Dermis blood vessel endothelial cell (primary cell): ENCODE results near the gene TULP3. TPM values are rescaled to one million over a fixed set of nuclear protein-coding genes. Genes with fewer than 3 reads are reported as not detected.

Experiments
- DNase-seq: peaks from one replicate; pipeline ENCODE4 v3.0.0; 2010
- total RNA-seq: library from RNA; depleted of rRNA; stranded (reverse); fragments of >200 nt; gene quantifications from 2 replicates; pipeline ENCODE4 v1.2.3, GENCODE V29; 2014

Gene TULP3
- total RNA-seq, 1 donor from 2014 or later: 18.4 TPM

DNA sequence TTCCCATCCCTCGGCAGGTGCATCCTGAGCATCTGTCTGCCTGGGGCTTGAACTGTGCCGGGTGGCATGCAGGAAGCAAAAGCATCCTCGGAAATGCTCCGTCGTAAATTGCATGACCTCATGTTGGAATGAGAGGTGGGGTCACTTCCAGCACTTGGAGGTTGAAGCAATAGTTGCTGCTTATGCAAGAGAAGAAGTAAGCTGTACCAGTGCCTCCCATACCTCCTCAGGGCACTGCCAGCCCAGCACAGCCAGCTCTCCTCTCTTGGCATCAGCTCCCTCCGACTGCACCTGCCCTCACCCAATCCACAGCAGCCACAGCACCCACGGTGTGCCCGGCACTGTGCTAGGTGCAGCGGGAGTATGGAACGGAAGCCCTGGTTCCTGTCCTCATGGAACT, 80.1 kb downstream of the TULP3 start:
- peak; percentile 22 for DNase-seq

- DNase-seq: no peak
These were observed 82.9 kb downstream of the TULP3 start for GRCh38 chr12:2973566-2973965.

DNA sequence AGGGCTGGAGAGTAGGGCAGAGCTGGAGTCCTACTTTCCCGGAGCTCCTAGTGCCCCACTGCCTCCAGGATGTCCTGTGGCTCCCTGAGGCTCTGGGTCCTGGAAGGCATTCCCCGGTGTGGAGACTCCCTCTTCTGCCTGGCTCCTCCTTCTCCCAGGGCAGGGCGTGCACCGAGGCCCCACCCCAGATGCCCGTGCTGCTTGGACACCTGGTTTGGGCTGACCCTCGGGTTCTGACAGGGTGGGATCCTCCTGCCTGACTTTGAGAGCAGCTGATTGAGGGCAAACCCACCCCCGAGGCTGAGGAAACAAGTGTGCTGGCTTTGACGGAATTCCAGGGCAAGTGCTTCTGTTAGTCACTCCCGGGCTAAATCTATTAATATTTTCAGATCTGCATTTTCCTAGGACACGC, 83.9 kb downstream of the TULP3 start:
- peak; percentile 57 for DNase-seq

GRCh38 chr12:2976581-2976996, 85.9 kb downstream of the TULP3 start:
- no peak for DNase-seq

DNA sequence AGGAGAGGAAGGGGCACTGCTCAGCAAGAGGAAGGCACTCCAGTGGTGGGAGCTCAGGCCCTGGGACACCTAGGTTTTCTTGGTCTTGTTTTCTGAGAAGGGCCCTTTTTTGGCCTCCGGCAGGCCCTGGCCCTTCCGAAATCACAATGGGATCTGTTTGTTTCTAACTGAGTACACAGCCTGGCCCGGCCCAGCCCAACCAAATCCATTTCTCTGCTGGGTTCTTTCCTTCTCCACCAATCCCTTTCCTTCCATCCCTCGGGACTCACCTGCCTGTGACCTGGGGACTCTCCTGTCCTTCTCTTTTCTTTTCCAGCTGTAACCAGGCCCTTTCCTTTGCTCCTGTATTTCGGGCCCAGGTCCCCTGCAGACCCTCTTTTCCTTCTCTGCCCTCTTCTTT, 87.1 kb downstream of the TULP3 start:
- no peak for DNase-seq

- no peak for DNase-seq
These were observed 89.1 kb downstream of the TULP3 start for GRCh38 chr12:2979806-2980205.

DNA sequence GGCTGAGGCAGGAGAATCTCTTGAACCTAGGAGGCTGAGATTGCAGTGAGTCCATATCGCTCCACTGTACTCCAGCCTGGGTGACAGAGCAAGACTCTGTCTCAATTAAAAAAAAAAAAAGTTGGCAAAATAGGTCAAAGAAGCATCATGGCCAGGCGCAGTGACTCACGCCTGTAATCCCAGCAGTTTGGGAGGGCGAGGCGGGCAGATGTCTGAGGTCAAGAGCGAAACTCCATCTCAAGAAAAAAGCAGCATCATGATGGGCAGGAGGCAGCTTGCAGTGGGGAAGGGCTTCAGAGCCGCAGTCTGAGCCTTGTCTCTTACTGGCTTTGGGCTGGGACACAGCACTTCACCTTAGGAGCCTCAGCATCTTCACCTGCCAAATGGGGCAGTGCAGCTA, 89.9 kb downstream of the TULP3 start:
- DNase-seq: no peak

- DNase-seq: no peak
These were observed 91.7 kb downstream of the TULP3 start for GRCh38 chr12:2982361-2982760.

DNA sequence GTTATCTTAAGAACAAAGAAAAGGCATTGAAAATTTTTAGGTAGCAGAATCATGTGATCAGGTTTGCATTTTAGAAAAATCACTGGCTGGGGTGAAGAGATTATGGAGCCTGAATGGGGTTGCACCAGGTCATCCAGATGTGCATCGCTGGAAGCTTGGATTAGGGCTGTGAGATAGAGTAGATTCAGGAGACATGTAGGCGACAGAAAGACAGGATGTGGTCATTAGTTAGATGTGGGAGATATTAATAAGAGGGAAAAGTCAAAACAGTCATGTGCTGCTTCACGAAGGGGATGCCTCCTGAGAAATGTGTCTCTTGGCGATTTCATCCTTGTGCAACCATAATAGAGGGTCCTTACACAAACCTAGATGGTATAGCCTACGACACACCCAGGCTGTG, 93.6 kb downstream of the TULP3 start:
- DNase-seq: no peak

- DNase-seq: no peak
These were observed 94.0 kb downstream of the TULP3 start for GRCh38 chr12:2984698-2985097.

DNA sequence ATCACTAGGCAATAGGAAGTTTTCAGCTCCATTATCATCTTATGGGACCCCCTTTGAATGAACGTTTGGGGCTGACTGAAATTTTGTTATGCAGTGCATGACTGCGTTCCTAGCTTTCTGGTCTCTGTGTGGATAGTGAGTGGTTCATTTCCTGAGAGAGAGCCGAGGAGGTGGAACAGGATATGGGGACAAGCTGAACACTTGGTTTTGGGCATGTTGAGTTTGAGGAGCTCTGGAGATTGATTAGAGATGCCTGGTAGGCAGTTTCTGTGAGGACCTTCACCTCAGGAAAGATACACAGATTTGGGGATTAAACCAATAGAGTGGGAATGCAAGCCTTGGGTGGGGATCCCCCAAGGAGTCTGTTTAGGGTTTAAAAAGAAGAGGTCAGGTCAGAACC, 96.2 kb downstream of the TULP3 start:
- DNase-seq: peak; percentile 46

- DNase-seq: no peak
These were observed 97.8 kb downstream of the TULP3 start for GRCh38 chr12:2988494-2988893.

Other genes with a start within 250 kb of the TULP3 start
- 47.5 and 72.3 TPM in 2 replicates for gene FKBP4, start 95.9 kb upstream of the TULP3 start, total RNA-seq
- 17.2 and 19.7 TPM in 2 replicates for gene ITFG2, start 78.2 kb upstream of the TULP3 start, total RNA-seq
- gene NRIP2, start 55.9 kb upstream of the TULP3 start, total RNA-seq: not detected in 2 replicates
- not detected in 2 replicates for gene TEX52, start 33.9 kb upstream of the TULP3 start, total RNA-seq
- gene FOXM1, start 13.7 kb upstream of the TULP3 start, total RNA-seq: 4.1 and 32.9 TPM in 2 replicates
- 23.3 and 25.8 TPM in 2 replicates for gene RHNO1, start 13.7 kb upstream of the TULP3 start, total RNA-seq
- gene TEAD4, start 68.5 kb downstream of the TULP3 start, total RNA-seq: 24.7 and 36.2 TPM in 2 replicates
- 70.8 and 125 TPM in 2 replicates for gene TSPAN9, start 186.5 kb downstream of the TULP3 start, total RNA-seq